Measurements from ENCODE around the gene NAGK.

NAGK gene

DNA sequence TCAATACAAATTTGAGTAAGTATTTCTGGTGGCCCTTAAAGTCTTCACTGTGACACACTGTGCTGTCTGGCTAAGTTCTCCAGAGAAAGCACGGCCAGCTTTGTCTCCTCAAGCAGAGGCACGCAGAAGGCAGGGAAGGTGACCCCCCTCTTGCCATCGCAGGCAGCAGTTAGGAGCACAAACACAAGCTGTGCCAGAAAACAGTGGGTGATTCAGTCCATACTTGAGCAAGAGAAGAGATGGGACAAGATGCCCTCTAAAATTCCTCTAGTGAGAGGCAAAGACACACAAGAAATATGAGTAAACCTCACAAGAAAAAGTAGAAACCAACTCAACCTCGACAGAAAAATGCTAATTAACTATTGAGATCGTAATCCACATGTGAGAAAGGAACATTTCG, 51.7 kb downstream of the NAGK start:
- no peak overlapping the region for H3K27ac ChIP-seq
- TF ChIP-seq, protein P1, sequence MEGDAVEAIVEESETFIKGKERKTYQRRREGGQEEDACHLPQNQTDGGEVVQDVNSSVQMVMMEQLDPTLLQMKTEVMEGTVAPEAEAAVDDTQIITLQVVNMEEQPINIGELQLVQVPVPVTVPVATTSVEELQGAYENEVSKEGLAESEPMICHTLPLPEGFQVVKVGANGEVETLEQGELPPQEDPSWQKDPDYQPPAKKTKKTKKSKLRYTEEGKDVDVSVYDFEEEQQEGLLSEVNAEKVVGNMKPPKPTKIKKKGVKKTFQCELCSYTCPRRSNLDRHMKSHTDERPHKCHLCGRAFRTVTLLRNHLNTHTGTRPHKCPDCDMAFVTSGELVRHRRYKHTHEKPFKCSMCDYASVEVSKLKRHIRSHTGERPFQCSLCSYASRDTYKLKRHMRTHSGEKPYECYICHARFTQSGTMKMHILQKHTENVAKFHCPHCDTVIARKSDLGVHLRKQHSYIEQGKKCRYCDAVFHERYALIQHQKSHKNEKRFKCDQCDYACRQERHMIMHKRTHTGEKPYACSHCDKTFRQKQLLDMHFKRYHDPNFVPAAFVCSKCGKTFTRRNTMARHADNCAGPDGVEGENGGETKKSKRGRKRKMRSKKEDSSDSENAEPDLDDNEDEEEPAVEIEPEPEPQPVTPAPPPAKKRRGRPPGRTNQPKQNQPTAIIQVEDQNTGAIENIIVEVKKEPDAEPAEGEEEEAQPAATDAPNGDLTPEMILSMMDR (conservative IDR thresholded peaks at IDR 0.05): no peak

DNA sequence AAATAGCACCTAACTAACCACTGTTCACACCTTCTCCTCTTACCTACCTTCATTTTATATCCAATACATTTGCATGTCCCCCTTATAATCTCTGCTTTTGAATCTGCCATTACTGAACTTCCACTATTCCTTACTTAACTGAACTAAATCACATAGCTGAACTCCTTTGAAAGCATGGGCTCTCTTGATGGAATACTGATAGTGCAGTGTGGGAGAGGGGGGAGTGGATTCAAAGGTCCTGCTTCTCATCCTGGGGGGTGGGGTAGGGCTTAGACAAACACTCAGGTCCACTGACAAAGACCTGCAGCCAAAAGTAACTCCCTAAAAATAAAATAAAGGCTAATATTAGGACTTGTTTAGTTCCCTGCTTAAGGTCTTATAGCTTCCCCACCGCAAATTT, 53.0 kb downstream of the NAGK start:
- TF ChIP-seq, protein P1 (conservative IDR thresholded peaks at IDR 0.05): no peak
- H3K27ac ChIP-seq: no peak overlapping the region

DNA sequence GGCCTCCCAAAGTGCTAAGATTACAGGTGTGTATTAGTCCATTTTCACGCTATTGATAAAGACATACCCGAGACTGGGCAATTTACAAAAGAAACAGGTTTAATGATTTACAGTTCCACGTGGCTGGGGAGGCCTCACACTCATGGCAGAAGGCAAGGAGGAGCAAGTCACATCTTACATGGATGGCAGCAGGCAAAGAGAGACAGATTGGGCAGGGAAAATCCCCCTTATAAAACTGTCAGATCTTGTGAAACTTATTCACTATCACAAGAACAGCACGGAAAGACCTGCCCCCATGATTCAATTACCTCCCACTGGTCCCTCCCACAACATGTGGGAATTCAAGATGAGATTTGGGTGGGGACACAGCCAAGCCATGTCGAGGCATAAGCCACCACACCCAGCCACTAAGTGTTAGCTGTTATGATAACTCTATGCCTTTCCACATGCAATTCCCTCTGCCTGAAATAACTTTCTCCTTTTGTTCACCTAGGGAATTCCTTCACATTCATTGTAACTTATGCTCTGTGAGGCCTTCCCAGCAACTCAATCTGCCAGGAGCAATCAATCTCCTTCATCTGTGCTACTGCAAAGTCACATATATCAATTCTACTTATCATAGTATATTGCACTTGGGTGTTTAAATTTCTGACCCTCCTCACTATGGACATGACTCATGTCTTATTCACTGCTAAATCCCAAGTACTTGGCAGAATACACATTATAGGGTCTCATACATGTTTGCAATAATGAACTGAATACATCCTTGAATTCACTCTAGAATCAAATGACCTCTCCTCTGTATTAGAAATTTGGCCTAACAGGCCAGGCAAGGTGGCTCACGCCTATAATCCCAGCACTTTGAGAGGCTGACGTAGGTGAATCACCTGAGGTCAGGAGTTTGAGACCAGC, 54.2 kb downstream of the NAGK start:
- no peak overlapping the region for H3K27ac ChIP-seq
- TF ChIP-seq, protein P1 (conservative IDR thresholded peaks at IDR 0.05): no peak

DNA sequence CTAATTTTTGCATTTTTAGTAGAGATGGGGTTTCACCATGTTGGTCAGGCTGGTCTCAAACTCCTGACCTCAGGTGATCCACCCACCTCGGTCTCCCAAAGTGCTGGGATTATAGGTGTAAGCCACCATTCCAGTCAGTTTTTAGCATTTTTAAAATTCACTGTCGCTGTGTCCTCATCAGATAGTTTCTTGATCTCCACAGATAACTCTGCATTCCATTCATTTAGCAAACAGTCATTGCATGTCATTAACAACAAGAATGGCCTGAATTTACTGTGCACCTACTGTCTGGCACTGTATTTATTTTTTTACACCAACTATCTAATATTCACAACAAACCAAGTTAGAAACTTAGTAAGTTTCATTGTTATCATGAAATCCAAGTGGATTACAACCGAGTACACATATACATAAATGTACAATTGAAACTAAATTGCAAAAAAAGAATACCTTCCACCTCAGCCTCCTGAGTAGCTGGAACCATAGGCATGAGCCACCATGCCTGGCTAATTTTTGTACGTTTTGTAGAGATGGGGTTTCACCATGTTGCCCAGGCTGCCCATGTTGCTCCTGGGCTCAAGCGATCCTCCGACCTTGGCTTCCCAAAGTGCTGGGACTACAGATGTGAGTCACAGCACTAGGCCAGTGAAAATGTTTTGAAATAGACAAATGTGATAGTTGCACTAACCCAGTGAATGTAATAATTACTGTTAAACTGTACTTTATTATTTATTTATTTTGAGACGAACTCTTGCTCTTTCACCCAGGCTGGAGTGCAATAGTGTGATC, 57.3 kb downstream of the NAGK start:
- no peak overlapping the region for H3K27ac ChIP-seq

DNA sequence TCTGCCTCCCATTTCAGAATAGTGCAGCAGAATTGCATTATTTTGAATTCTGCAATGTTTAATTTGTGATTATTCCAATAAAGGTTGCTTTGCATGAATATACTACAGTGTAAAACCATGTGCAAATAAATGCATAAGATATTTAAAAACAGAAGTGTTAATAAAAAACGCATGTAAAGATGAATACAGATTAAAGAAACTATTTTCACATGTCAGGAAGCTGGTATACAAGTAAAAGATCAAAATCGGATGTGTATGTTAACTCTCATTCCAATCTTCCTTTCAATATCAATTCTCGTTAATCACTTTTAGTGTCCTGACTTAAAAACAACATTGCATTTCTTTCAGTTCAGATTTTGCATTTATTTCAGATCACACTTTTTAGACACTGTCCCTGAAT, 58.5 kb downstream of the NAGK start:
- 0 out of 2 replicates have a peak overlapping the region, but pooled peaks have one; percentile 99 for H3K27ac ChIP-seq
- TF ChIP-seq, protein P1 (conservative IDR thresholded peaks at IDR 0.05): no peak

More for the DNA sequence above, 57.3 kb downstream of the NAGK start:
- TF ChIP-seq, protein P1 (conservative IDR thresholded peaks at IDR 0.05): no peak
